IPS DF 19.7 (cell line): ENCODE data around the gene RAG1.

Experiments
- DNase-seq: peaks from one replicate; pipeline ENCODE4 v3.0.0-alpha.2; 2013; ENCODE audit warnings: low read depth, low spot score

Gene RAG1

GRCh38 chr11:36628141-36628540, 60.3 kb downstream of the RAG1 start:
- no peak for DNase-seq

GRCh38 chr11:36628765-36629244, 61.0 kb downstream of the RAG1 start:
- no peak for DNase-seq
